SK-N-SH (cell line): Measurements from ENCODE around the gene EPYC.

Experiments used
- CHD2 ChIP-seq: fragments of 150-350 bp; IDR thresholded peaks from 2 replicates; pipeline ENCODE4 v1.6.1; 2018; ENCODE audit warnings: low read length; ENCODE audit not compliant: partially characterized antibody
- FOXM1 ChIP-seq: IDR thresholded peaks from 2 replicates; pipeline ENCODE4 v1.4.0; 2012; ENCODE audit warnings: low read depth, mild to moderate bottlenecking
- MEF2A ChIP-seq: IDR thresholded peaks from 2 replicates; pipeline ENCODE4 v1.4.0; 2012; ENCODE audit warnings: low read depth, borderline replicate concordance
- POLR2AphosphoS5 ChIP-seq: IDR thresholded peaks from 2 replicates; pipeline ENCODE4 v1.6.1; 2012; ENCODE audit warnings: low read depth, low read length
- SIN3A ChIP-seq: IDR thresholded peaks from 2 replicates; pipeline ENCODE4 v1.6.1; 2012; ENCODE audit warnings: low read depth, mild to moderate bottlenecking, low read length, moderate library complexity, borderline replicate concordance
- YY1 ChIP-seq: IDR thresholded peaks from 2 replicates; pipeline ENCODE4 v1.4.0; 2012; ENCODE audit warnings: low read depth, mild to moderate bottlenecking
- TF ChIP-seq, protein P1 (sequence below): fragments of 200-600 bp; sonication (generic); IDR thresholded peaks from 2 replicates; pipeline ENCODE4 v1.6.1; 2017; ENCODE audit warnings: antibody characterized with exemption, mild to moderate bottlenecking, moderate library complexity
- TF ChIP-seq, protein P2 (sequence below): IDR thresholded peaks from 2 replicates; pipeline ENCODE4 v1.4.0; 2012; ENCODE audit warnings: low read depth

DNA sequence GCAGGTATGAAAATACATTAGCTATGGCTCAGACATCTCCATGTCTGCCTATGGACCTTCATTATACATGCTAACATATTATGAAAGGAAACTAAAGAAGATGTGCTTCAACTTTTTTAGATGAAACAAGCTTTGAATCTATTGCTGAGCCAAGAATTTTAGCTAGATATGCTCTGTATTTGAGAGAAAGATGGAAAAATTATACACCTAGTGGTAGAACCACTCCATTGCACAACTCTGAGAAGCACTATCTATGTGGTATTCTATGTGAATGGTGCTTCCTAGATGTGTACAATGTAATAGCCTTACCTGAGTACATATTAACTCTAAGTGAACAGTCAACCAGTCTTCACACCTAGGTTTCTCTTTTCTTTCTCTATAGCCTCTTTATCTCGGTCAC is 17.3 kb downstream of the EPYC start:
- TF ChIP-seq, protein P1, sequence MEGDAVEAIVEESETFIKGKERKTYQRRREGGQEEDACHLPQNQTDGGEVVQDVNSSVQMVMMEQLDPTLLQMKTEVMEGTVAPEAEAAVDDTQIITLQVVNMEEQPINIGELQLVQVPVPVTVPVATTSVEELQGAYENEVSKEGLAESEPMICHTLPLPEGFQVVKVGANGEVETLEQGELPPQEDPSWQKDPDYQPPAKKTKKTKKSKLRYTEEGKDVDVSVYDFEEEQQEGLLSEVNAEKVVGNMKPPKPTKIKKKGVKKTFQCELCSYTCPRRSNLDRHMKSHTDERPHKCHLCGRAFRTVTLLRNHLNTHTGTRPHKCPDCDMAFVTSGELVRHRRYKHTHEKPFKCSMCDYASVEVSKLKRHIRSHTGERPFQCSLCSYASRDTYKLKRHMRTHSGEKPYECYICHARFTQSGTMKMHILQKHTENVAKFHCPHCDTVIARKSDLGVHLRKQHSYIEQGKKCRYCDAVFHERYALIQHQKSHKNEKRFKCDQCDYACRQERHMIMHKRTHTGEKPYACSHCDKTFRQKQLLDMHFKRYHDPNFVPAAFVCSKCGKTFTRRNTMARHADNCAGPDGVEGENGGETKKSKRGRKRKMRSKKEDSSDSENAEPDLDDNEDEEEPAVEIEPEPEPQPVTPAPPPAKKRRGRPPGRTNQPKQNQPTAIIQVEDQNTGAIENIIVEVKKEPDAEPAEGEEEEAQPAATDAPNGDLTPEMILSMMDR = peak; percentile 19; the same call in 1 of the 2 replicates
- no peak for TF ChIP-seq POLR2AphosphoS5
- TF ChIP-seq FOXM1 = no peak
- no peak for TF ChIP-seq SIN3A
- no peak for TF ChIP-seq CHD2
- TF ChIP-seq MEF2A = no peak
- TF ChIP-seq YY1 = no peak
- TF ChIP-seq, protein P2, sequence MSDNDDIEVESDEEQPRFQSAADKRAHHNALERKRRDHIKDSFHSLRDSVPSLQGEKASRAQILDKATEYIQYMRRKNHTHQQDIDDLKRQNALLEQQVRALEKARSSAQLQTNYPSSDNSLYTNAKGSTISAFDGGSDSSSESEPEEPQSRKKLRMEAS = no peak
